Natural killer cell (primary cell): Measurements from ENCODE around the gene DNAJC24. TPM values are rescaled to one million over a fixed set of nuclear protein-coding genes. Genes with fewer than 3 reads are reported as not detected.
A peak's percentile ranks its signal among the peaks of the same experiment; 100 is the strongest.
"Not testable (repeated sequence)": the region's sequence is repeated elsewhere in the genome, so short reads cannot be mapped to it uniquely, and the experiment has no call there.

Experiments
- ATAC-seq, 3 donors: fragments of 150-1000 bp in 2 of 3; fragments of 200-7000 bp in 1 of 3; cut with Tn5 transposase; 1 replicate in 1 of 3; 2 replicates in 2 of 3; pipeline ENCODE4 v1.10.0; 2021; ENCODE audit warnings: mild to moderate bottlenecking in 2 of 3, moderate library complexity in 2 of 3
- DNase-seq, 2 donors: peaks; one replicate each; pipeline versions ENCODE4 v3.0.0 to v3.0.0-alpha.2; 2013 to 2021; ENCODE audit warnings: mixed read lengths in 1 of 2
- H3K27ac ChIP-seq: one replicate; pipeline ENCODE4 v1.5.1; 2013; ENCODE audit warnings: mild to moderate bottlenecking, low read length
- H3K27me3 ChIP-seq: one replicate; pipeline ENCODE4 v1.6.1; 2013; ENCODE audit warnings: low read length; ENCODE audit not compliant: control insufficient read depth, insufficient read depth
- H3K36me3 ChIP-seq: one replicate; pipeline ENCODE4 v1.6.1; 2013; ENCODE audit warnings: low read length; ENCODE audit not compliant: control insufficient read depth, insufficient read depth
- H3K4me1 ChIP-seq: one replicate; pipeline ENCODE4 v1.6.1; 2013; ENCODE audit warnings: low read length; ENCODE audit not compliant: control insufficient read depth, insufficient read depth
- H3K4me3 ChIP-seq: one replicate; pipeline ENCODE4 v1.5.1; 2013; ENCODE audit warnings: low read length
- H3K9me3 ChIP-seq: one replicate; pipeline ENCODE4 v1.6.1; 2013; ENCODE audit warnings: low read length; ENCODE audit not compliant: control insufficient read depth, insufficient read depth
- H3K27ac Mint-ChIP-seq, 2 donors: one replicate each; pipeline ENCODE4 v1.8.0; 2022; ENCODE audit warnings: mild to moderate bottlenecking in 2 of 2, mixed read lengths in 2 of 2, moderate library complexity in 1 of 2
- H3K27me3 Mint-ChIP-seq, 2 donors: one replicate each; pipeline ENCODE4 v1.8.0; 2022; ENCODE audit warnings: low read depth in 2 of 2, mixed read lengths in 2 of 2
- H3K36me3 Mint-ChIP-seq: one replicate; pipeline ENCODE4 v1.8.0; 2022; ENCODE audit warnings: mixed read lengths
- H3K4me1 Mint-ChIP-seq, 2 donors: one replicate each; pipeline ENCODE4 v1.8.0; 2022; ENCODE audit warnings: mixed read lengths in 2 of 2
- H3K4me3 Mint-ChIP-seq: one replicate; pipeline ENCODE4 v1.8.0; 2022; ENCODE audit warnings: mild to moderate bottlenecking, moderate library complexity, mixed read lengths
- H3K9me3 Mint-ChIP-seq, 2 donors: one replicate each; pipeline ENCODE4 v1.8.0; 2022; ENCODE audit warnings: mixed read lengths in 2 of 2
- WGBS: methylation state at CpG from one replicate; pipeline ENCODE4 v1.1.7; 2013; ENCODE audit warnings: missing lambda C conversion rate; ENCODE audit not compliant: insufficient coverage; 5-methylcytosine and 5-hydroxymethylcytosine counted together
- intact Hi-C: fragments of 100-400 bp; cut with micrococcal nuclease; formaldehyde crosslinking; loops from one replicate; pipeline ENCODE4 v1.14.2; 2022
- total RNA-seq, 4 donors: library from RNA; stranded (reverse); fragments of 120-200 nt in 1 of 4; gene quantifications; one replicate each; pipeline versions ENCODE4 v1.2.3 to v1.2.4, GENCODE V29; 2013 to 2022
- TF ChIP-seq, protein P1 (sequence below): fragments of 200-600 bp; IDR thresholded peaks from one replicate; pipeline ENCODE4 v1.8.0; 2022; ENCODE audit warnings: antibody characterized with exemption

The DNAJC24 gene, protein sequence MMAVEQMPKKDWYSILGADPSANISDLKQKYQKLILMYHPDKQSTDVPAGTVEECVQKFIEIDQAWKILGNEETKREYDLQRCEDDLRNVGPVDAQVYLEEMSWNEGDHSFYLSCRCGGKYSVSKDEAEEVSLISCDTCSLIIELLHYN
- 10 to 100 TPM; 14.9 to 22.7 (median 18.6) TPM for total RNA-seq
- 36.3 TPM for total RNA-seq (2013)

GRCh38 chr11:31369348-31370329, at the start of gene DNAJC24, which contains the start of gene DCDC1:
Gene DNAJC24, plus strand, starts transcription at chr11:31369860. Its CDS starts 889 bp downstream, at chr11:31370749.
Gene DCDC1, minus strand, starts transcription at chr11:31369739. Its CDS starts 41,459 bp downstream, at chr11:31328280.
- Mint-ChIP-seq H3K27me3 (peaks cover 19 to 30% of the 10 kb centered on the region in 2 donors), H3K9me3 (no peaks in the 10 kb centered on the region), H3K36me3 (no peaks in the 10 kb centered on the region), H3K4me1 (peaks cover 26 to 43% of the 10 kb centered on the region in 2 donors), H3K4me3 (peak within 1 kb of the TSS; percentile 100), H3K27ac (peak within 1 kb of the TSS; percentile 95 to 97)
- no peaks in the 10 kb centered on the region for H3K9me3 ChIP-seq
- H3K36me3 ChIP-seq = peaks cover 2% of the 10 kb centered on the region
- TF ChIP-seq, protein P1, sequence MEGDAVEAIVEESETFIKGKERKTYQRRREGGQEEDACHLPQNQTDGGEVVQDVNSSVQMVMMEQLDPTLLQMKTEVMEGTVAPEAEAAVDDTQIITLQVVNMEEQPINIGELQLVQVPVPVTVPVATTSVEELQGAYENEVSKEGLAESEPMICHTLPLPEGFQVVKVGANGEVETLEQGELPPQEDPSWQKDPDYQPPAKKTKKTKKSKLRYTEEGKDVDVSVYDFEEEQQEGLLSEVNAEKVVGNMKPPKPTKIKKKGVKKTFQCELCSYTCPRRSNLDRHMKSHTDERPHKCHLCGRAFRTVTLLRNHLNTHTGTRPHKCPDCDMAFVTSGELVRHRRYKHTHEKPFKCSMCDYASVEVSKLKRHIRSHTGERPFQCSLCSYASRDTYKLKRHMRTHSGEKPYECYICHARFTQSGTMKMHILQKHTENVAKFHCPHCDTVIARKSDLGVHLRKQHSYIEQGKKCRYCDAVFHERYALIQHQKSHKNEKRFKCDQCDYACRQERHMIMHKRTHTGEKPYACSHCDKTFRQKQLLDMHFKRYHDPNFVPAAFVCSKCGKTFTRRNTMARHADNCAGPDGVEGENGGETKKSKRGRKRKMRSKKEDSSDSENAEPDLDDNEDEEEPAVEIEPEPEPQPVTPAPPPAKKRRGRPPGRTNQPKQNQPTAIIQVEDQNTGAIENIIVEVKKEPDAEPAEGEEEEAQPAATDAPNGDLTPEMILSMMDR = no peak
- peak; percentile 98 to 99 (median 99) for ATAC-seq
- intact Hi-C loops = loop anchor here (2.0 to 5.0 kb wide), 2 partner anchors 139 to 1213 kb away; partner anchors contain the start of genes EIF3M, ELP4 and IMMP1L
- H3K27me3 ChIP-seq = peaks cover 10% of the 10 kb centered on the region
- H3K27ac ChIP-seq = peak within 1 kb of the TSS; percentile 82
- WGBS = under 1% methylated on average over 50 of the region's 53 CpGs
- peaks cover 13% of the 10 kb centered on the region for H3K4me1 ChIP-seq
- peak; percentile 90 to 97 for DNase-seq
- peak within 1 kb of the TSS; percentile 90 for H3K4me3 ChIP-seq

GRCh38 chr11:31321494-31321893, 48.2 kb upstream of the DNAJC24 start:
- not testable (repeated sequence) for H3K4me1 ChIP-seq

DNA sequence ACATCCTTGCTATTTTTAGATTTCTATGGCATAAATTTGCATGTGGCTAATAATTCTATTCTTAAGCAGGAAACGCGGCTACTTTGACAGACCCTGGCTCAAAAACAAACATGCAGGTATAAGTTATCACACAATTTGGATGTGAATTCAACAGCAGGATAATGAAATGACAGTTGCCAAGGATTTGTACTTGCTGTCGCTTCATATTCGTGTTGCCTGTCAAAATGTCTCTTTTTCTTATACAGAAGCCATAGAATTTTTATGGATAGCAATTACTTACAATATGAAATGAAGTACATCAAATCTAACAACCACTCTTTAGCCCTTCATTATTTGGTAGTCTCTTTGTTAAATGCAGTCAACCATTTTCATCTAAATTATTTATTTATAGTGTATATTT, 46.5 kb upstream of the DNAJC24 start:
- no peak overlapping the region for H3K27ac Mint-ChIP-seq
- no peak overlapping the region for H3K4me3 Mint-ChIP-seq
- Histone ChIP-seq H3K9me3 (no peaks in the 10 kb centered on the region), H3K4me3 (no peak overlapping the region), H3K27me3 (no peaks in the 10 kb centered on the region), H3K4me1 (no peaks in the 10 kb centered on the region), H3K36me3 (no peaks in the 10 kb centered on the region), H3K27ac (no peak overlapping the region)
- no peak for DNase-seq
- ATAC-seq = no peak
- H3K27me3 Mint-ChIP-seq = no peaks in the 10 kb centered on the region
- peaks cover 0 to 9% of the 10 kb centered on the region in 2 donors for H3K4me1 Mint-ChIP-seq
- no peaks in the 10 kb centered on the region for H3K9me3 Mint-ChIP-seq
- WGBS = 98% methylated on average over 3 of the region's 4 CpGs
- TF ChIP-seq, protein P1 = no peak
- intact Hi-C loops = no loop called here
- H3K36me3 Mint-ChIP-seq = no peaks in the 10 kb centered on the region

More at GRCh38 chr11:31321494-31321893, 48.2 kb upstream of the DNAJC24 start:
- H3K4me3 ChIP-seq, DNase-seq, H3K9me3 Mint-ChIP-seq, H3K36me3 Mint-ChIP-seq, ATAC-seq, H3K27me3 ChIP-seq, H3K4me1 Mint-ChIP-seq, intact Hi-C loops, H3K27me3 Mint-ChIP-seq, H3K9me3 ChIP-seq, H3K27ac Mint-ChIP-seq, H3K4me3 Mint-ChIP-seq, H3K27ac ChIP-seq, H3K36me3 ChIP-seq: not testable (repeated sequence)
- 97% methylated on average over 14 of the region's 15 CpGs for WGBS

DNA sequence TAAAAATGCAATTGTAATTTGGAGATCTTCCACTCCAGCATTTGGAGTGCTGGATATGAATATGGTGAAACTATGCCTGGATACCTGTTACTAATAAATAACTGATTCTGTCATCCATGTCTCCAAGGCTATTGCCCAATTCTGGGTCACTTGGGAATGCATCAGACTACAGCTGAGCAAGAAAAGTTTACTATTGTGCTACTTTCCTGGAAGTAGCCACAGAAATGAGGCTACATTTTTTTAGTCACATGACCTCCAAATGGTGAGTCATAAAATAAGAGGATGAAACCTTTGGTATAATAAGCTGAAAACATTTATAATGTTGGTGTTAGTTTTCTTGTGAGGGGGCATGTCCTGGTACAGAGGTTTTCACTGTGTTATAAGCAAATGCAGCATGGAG, 44.5 kb upstream of the DNAJC24 start:
- Mint-ChIP-seq H3K9me3 (no peaks in the 10 kb centered on the region), H3K4me1 (peaks cover 0 to 9% of the 10 kb centered on the region in 2 donors), H3K27ac (no peak overlapping the region), H3K4me3 (no peak overlapping the region), H3K27me3 (no peaks in the 10 kb centered on the region), H3K36me3 (no peaks in the 10 kb centered on the region)
- ATAC-seq = no peak
- H3K27ac ChIP-seq = no peak overlapping the region
- no peaks in the 10 kb centered on the region for H3K9me3 ChIP-seq
- DNase-seq = no peak
- no peaks in the 10 kb centered on the region for H3K27me3 ChIP-seq
- H3K4me1 ChIP-seq = no peaks in the 10 kb centered on the region
- TF ChIP-seq, protein P1 = no peak
- no peak overlapping the region for H3K4me3 ChIP-seq
- intact Hi-C loops = no loop called here
- H3K36me3 ChIP-seq = no peaks in the 10 kb centered on the region
